ENCODE measurements around the gene EPM2A. TPM values are rescaled to one million over a fixed set of nuclear protein-coding genes. Genes with fewer than 3 reads are reported as not detected.

Gene EPM2A
- total RNA-seq, 1 donor from 2014 or later = 12.8 TPM

- DNase-seq (ENCODE audit: low spot score) = no peak
Observed at GRCh38 chr6:145681965-145682364, 53.4 kb downstream of the EPM2A start.

GRCh38 chr6:145673504-145673903 lies 61.8 kb downstream of the EPM2A start:
- no peak for DNase-seq (ENCODE audit: low spot score)

GRCh38 chr6:145670311-145670710 lies 65.0 kb downstream of the EPM2A start:
- DNase-seq (ENCODE audit: low spot score) = no peak

- DNase-seq (ENCODE audit: low spot score) = no peak
Observed at GRCh38 chr6:145669627-145670034, 65.7 kb downstream of the EPM2A start.

GRCh38 chr6:145668844-145669243 lies 66.5 kb downstream of the EPM2A start:
- DNase-seq (ENCODE audit: low spot score) = no peak

- DNase-seq (ENCODE audit: low spot score) = no peak
Observed at GRCh38 chr6:145660676-145661075, 74.6 kb downstream of the EPM2A start.

- DNase-seq (ENCODE audit: low spot score) = no peak
Observed at GRCh38 chr6:145656128-145656527, 79.2 kb downstream of the EPM2A start.

- no peak for DNase-seq (ENCODE audit: low spot score)
Observed at GRCh38 chr6:145652572-145652971, 82.7 kb downstream of the EPM2A start.

- DNase-seq (ENCODE audit: low spot score) = no peak
Observed at GRCh38 chr6:145651988-145652387, 83.3 kb downstream of the EPM2A start.

GRCh38 chr6:145648149-145648548 lies 87.2 kb downstream of the EPM2A start:
- no peak for DNase-seq (ENCODE audit: low spot score)

GRCh38 chr6:145647602-145648001 lies 87.7 kb downstream of the EPM2A start:
- no peak for DNase-seq (ENCODE audit: low spot score)

GRCh38 chr6:145643760-145644159 lies 91.6 kb downstream of the EPM2A start:
- DNase-seq (ENCODE audit: low spot score) = no peak

- no peak for DNase-seq (ENCODE audit: low spot score)
Observed at GRCh38 chr6:145633981-145634627, 101.2 kb downstream of the EPM2A start.

GRCh38 chr6:145632971-145633370 lies 102.3 kb downstream of the EPM2A start:
- no peak for DNase-seq (ENCODE audit: low spot score)

- no peak for DNase-seq (ENCODE audit: low spot score)
Observed at GRCh38 chr6:145631374-145631773, 103.9 kb downstream of the EPM2A start.

- no peak for DNase-seq (ENCODE audit: low spot score)
Observed at GRCh38 chr6:145630598-145630997, 104.7 kb downstream of the EPM2A start.

- DNase-seq (ENCODE audit: low spot score) = no peak
Observed at GRCh38 chr6:145629478-145629877, 105.8 kb downstream of the EPM2A start.

GRCh38 chr6:145627451-145627850 lies 107.9 kb downstream of the EPM2A start:
- DNase-seq (ENCODE audit: low spot score) = no peak

- DNase-seq (ENCODE audit: low spot score) = no peak
Observed at GRCh38 chr6:145626857-145627256, 108.5 kb downstream of the EPM2A start.

GRCh38 chr6:145623231-145623630 lies 112.1 kb downstream of the EPM2A start:
- DNase-seq (ENCODE audit: low spot score) = no peak

GRCh38 chr6:145621776-145622175 lies 113.5 kb downstream of the EPM2A start:
- no peak for DNase-seq (ENCODE audit: low spot score)

GRCh38 chr6:145620088-145620487 lies 115.2 kb downstream of the EPM2A start:
- DNase-seq (ENCODE audit: low spot score) = no peak

GRCh38 chr6:145609521-145609920 lies 125.8 kb downstream of the EPM2A start:
- DNase-seq (ENCODE audit: low spot score) = no peak

- no peak for DNase-seq (ENCODE audit: low spot score)
Observed at GRCh38 chr6:145608850-145609249, 126.5 kb downstream of the EPM2A start.
